Ascending aorta (tissue), 2 donors: ENCODE measurements around the gene HNRNPK. TPM values are rescaled to one million over a fixed set of nuclear protein-coding genes. Genes with fewer than 3 reads are reported as not detected.

Experiments used
- DNase-seq, 2 donors: peaks; one replicate each; pipeline ENCODE4 v3.0.0-alpha.2; 2019; ENCODE audit warnings: low spot score in 2 of 2
- H3K27ac ChIP-seq, 2 donors: fragments of 200-600 bp; sonication (generic); one replicate each; pipeline ENCODE4 v1.5.1; 2016 to 2017; ENCODE audit warnings: mild to moderate bottlenecking in 1 of 2
- H3K27me3 ChIP-seq: fragments of 200-600 bp; sonication (generic); one replicate; pipeline ENCODE4 v1.5.1; 2017
- H3K36me3 ChIP-seq, 2 donors: fragments of 200-600 bp; sonication (generic); one replicate each; pipeline ENCODE4 v1.5.1; 2016
- H3K4me1 ChIP-seq, 2 donors: fragments of 200-600 bp; sonication (generic); one replicate each; pipeline ENCODE4 v1.5.1; 2016 to 2017; ENCODE audit warnings: mild to moderate bottlenecking in 1 of 2
- H3K4me3 ChIP-seq, 2 donors: fragments of 200-600 bp; sonication (generic); one replicate each; pipeline ENCODE4 v1.5.1; 2016 to 2017; ENCODE audit warnings: mild to moderate bottlenecking in 1 of 2
- H3K9me3 ChIP-seq, 2 donors: fragments of 200-600 bp; sonication (generic); one replicate each; pipeline ENCODE4 v1.5.1; 2016
- intact Hi-C: fragments of 100-400 bp; cut with DNase I; formaldehyde crosslinking; loops from one replicate; pipeline ENCODE4 v1.15.1; 2023
- total RNA-seq: library from RNA; depleted of rRNA; stranded (reverse); fragments of >200 nt; gene quantifications from one replicate; pipeline ENCODE4 v1.1.0, GENCODE V29; 2016
- TF ChIP-seq, protein P1 (sequence below), 3 experiments: fragments of 200-600 bp in 2 of 3; fragments of 450-650 bp in 1 of 3; sonication (generic) in 2 of 3; IDR thresholded peaks; one replicate each; pipeline ENCODE4 v1.5.1; 2016 to 2019; ENCODE audit warnings: antibody characterized with exemption in 3 of 3, mild to moderate bottlenecking in 1 of 3, moderate library complexity in 1 of 3

HNRNPK gene
- total RNA-seq, 1 donor from 2014 or later = 272 TPM

DNA sequence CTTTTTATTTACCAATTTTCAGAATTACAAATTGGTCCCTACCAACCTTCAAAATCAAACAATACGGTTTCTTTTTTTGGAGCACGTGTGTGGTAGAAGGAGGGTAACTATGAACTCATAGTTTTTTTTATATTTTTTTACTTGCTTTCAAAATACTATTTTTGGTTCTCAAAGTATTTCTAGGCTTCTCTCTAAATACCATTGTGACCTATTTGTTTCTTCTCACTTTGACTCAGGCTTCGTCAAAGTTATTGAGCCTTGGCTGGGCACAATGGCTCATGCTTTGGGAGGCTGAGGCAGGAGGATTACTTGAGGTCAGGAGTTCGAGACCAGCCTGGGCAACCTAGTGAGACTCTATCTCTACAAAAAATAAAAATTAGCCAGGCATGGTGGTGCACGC is 47.2 kb downstream of the HNRNPK start:
- Histone ChIP-seq H3K4me3 (no peak overlapping the region), H3K36me3 (no peaks in the 10 kb centered on the region), H3K9me3 (no peaks in the 10 kb centered on the region), H3K4me1 (no peaks in the 10 kb centered on the region), H3K27ac (no peak overlapping the region), H3K27me3 (no peaks in the 10 kb centered on the region)
- intact Hi-C loops = no loop called here
- DNase-seq = no peak
- TF ChIP-seq, protein P1, sequence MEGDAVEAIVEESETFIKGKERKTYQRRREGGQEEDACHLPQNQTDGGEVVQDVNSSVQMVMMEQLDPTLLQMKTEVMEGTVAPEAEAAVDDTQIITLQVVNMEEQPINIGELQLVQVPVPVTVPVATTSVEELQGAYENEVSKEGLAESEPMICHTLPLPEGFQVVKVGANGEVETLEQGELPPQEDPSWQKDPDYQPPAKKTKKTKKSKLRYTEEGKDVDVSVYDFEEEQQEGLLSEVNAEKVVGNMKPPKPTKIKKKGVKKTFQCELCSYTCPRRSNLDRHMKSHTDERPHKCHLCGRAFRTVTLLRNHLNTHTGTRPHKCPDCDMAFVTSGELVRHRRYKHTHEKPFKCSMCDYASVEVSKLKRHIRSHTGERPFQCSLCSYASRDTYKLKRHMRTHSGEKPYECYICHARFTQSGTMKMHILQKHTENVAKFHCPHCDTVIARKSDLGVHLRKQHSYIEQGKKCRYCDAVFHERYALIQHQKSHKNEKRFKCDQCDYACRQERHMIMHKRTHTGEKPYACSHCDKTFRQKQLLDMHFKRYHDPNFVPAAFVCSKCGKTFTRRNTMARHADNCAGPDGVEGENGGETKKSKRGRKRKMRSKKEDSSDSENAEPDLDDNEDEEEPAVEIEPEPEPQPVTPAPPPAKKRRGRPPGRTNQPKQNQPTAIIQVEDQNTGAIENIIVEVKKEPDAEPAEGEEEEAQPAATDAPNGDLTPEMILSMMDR (IDR thresholded peaks at IDR 0.05) = no peak

DNA sequence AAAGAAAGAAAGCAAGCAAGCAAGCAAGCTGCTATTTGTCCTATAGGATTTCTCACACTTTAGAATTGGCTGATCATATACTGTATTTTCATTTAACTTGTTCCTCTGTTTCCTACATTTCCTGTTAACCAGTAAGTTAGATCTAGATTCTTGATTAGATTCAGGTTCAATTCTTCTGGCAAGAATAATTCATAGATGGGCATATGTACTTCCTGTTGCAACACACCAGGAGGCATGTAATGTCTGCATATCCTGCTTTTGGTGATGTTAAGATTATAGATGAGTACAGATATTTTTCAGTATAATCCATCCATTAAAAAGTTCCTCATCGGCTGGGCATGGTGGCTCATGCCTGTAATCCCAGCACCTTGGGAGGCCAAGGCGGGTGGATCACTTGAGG is 48.0 kb downstream of the HNRNPK start:
- TF ChIP-seq, protein P1 (IDR thresholded peaks at IDR 0.05) = no peak

DNA sequence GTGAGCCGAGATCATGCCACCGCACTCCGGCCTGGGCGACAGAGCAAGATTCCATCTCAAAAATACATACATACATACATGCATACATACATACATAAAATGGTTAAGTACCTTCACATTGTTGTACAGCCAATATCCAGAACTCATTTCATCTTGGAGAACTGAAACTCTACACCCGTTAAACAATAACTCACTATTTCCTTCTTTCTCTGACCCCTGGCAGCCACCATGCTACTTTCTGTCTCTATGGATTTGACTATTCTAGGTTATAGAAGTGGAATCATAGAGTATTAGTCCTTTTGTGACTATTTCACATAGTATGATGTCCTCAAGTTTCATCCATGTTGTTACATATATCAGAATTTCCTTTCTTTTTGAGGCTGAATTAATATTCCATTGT is 49.1 kb downstream of the HNRNPK start:
- no peak for DNase-seq
- Histone ChIP-seq H3K4me1 (no peaks in the 10 kb centered on the region), H3K36me3 (no peaks in the 10 kb centered on the region), H3K27ac (no peak overlapping the region), H3K9me3 (no peaks in the 10 kb centered on the region), H3K27me3 (no peaks in the 10 kb centered on the region), H3K4me3 (no peak overlapping the region)
- intact Hi-C loops = no loop called here
- TF ChIP-seq, protein P1 (IDR thresholded peaks at IDR 0.05) = no peak

More for the DNA sequence above, 48.0 kb downstream of the HNRNPK start:
- H3K4me3 ChIP-seq = no peak overlapping the region
- DNase-seq = no peak
- H3K27ac ChIP-seq = no peak overlapping the region
- H3K9me3 ChIP-seq = no peaks in the 10 kb centered on the region
- no peaks in the 10 kb centered on the region for H3K4me1 ChIP-seq
- intact Hi-C loops = no loop called here
- H3K27me3 ChIP-seq = no peaks in the 10 kb centered on the region
- no peaks in the 10 kb centered on the region for H3K36me3 ChIP-seq

DNA sequence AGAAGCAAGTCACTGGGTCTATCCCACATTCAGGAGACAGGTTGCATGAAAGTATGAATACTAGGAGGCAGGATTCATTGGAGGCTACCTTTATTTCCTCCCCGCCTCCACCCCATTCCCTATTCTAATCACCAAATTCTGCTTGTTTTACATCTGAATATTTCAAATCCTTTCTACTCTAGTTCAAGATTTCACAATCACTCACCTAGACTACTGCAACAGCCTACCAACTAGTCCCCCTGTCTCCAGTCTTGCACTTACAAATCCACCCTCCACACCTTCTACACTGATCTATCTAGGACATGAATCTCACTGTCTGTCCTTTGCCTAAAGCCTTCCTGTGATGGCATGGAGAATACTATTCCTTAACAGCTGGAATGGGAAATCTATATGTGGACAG is 52.4 kb downstream of the HNRNPK start:
- no peak for DNase-seq
- Histone ChIP-seq H3K27ac (no peak overlapping the region), H3K4me1 (no peaks in the 10 kb centered on the region), H3K9me3 (no peaks in the 10 kb centered on the region), H3K4me3 (no peak overlapping the region), H3K36me3 (no peaks in the 10 kb centered on the region), H3K27me3 (no peaks in the 10 kb centered on the region)
- TF ChIP-seq, protein P1 (IDR thresholded peaks at IDR 0.05) = no peak
- intact Hi-C loops = no loop called here

DNA sequence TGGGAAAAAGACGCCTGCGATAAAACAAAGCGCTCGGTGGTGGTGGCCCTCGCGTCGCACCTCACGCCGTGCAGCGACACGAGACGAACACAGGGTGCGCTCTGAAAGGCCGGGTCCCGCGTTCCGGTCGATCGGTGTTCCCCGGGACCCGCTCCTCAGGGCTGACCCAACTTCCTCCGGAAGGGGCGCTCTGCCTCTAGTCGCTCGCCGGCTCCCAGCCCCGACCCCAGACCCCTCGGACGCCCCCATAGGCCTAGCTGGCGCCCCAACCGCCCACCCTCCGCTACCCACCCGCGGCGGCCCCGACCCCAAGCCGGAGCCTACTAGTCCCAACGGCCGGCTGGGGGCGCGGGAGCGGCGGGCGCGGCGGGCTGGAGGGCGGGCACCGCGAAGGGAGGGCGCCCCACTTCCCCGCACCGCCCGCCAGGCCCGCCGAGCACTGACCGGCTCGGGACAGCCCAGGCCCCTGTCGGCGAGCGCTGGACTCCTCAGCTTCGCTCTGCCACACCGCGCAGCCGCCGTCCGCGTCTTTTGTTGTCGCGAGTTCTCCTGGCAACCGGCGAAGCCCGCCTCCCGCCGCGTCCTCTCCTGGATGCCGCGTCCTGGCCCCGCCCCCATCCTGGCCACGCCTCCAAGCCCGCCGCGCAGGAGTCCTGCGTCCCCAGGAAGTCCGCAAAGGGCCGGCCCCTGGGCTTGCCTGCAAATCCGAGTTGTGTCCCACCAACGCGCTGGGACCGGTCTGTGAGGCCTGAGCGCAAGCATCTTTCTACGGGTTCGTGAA is 58.9 kb downstream of the HNRNPK start, which contains the start of gene KIF27:
Gene KIF27 (minus strand): TSS at position 506 of the 781 bp plus-strand sequence. CDS start 5,841 bp downstream, outside the sequence.
- no peaks in the 10 kb centered on the region for H3K9me3 ChIP-seq
- H3K27me3 ChIP-seq = no peaks in the 10 kb centered on the region
- intact Hi-C loops = loop anchor here (1.0 to 5.0 kb wide), 4 partner anchors 36 to 212 kb away; partner anchors contain the start of genes GKAP1, HNRNPK and RMI1

More for the DNA sequence above, 58.9 kb downstream of the HNRNPK start, which contains the start of gene KIF27:
- H3K27ac ChIP-seq = peak within 1 kb of the TSS; percentile 95 to 99
- H3K4me1 ChIP-seq = no peaks in the 10 kb centered on the region
- H3K36me3 ChIP-seq = no peaks in the 10 kb centered on the region
- peak within 1 kb of the TSS; percentile 93 to 99 for H3K4me3 ChIP-seq
- TF ChIP-seq, protein P1 (IDR thresholded peaks at IDR 0.05) = peak in 2 of 3 experiments; percentile 41 to 67
- peak; percentile 95 to 99 for DNase-seq
